Measurements from ENCODE around the gene TYW3.

- TF ChIP-seq CTCF (conservative IDR thresholded peaks at IDR 0.05; ENCODE audit: low read length) (no peak), EZH2phosphoT487 (IDR thresholded peaks at IDR 0.05; ENCODE audit: borderline replicate concordance, low read depth, low read length) (no peak)
These were observed 20.1 kb upstream of the TYW3 start for GRCh38 chr1:74712881-74713280.

Data from OCI-LY7 (cell line).